Nephron progenitor cell (in vitro differentiated cells): ENCODE measurements around the gene PXK.
A peak's percentile ranks its signal among the peaks of the same experiment; 100 is the strongest.

Experiments
- DNase-seq: peaks from one replicate; pipeline ENCODE4 v3.0.0; 2021
- H3K27ac Mint-ChIP-seq: 2 replicates; pipeline ENCODE4 v1.8.0; 2021; ENCODE audit warnings: mild to moderate bottlenecking, moderate library complexity, mixed read lengths
- H3K27me3 Mint-ChIP-seq: 2 replicates; pipeline ENCODE4 v1.8.0; 2021; ENCODE audit warnings: mild to moderate bottlenecking, low read depth, mixed read lengths; ENCODE audit not compliant: poor library complexity
- H3K36me3 Mint-ChIP-seq: 2 replicates; pipeline ENCODE4 v1.8.0; 2021; ENCODE audit warnings: low read depth, mixed read lengths
- H3K4me1 Mint-ChIP-seq: 2 replicates; pipeline ENCODE4 v1.8.0; 2021; ENCODE audit warnings: mixed read lengths
- H3K4me3 Mint-ChIP-seq: 2 replicates; pipeline ENCODE4 v1.8.0; 2021; ENCODE audit warnings: mild to moderate bottlenecking, moderate library complexity, mixed read lengths
- H3K9me3 Mint-ChIP-seq: 2 replicates; pipeline ENCODE4 v1.8.0; 2021; ENCODE audit warnings: mild to moderate bottlenecking, moderate library complexity, mixed read lengths
- CTCF ChIP-seq: fragments of 200-600 bp; sonication (generic); IDR thresholded peaks from 2 replicates; pipeline ENCODE4 v1.5.0; 2021; ENCODE audit warnings: antibody characterized with exemption

The PXK gene

GRCh38 chr3:58299075-58299474 lies 33.6 kb upstream of the PXK start:
- no peak for TF ChIP-seq CTCF
- Mint-ChIP-seq H3K4me3 (no peak overlapping the region), H3K27ac (no peak overlapping the region), H3K9me3 (peaks cover 17% of the 10 kb centered on the region), H3K36me3 (peaks cover 7% of the 10 kb centered on the region), H3K4me1 (no peaks in the 10 kb centered on the region), H3K27me3 (peaks cover 41% of the 10 kb centered on the region)
- DNase-seq: no peak

- peaks cover 4% of the 10 kb centered on the region for H3K36me3 Mint-ChIP-seq
- DNase-seq: no peak
- TF ChIP-seq CTCF: peak; percentile 60
- no peak overlapping the region for H3K27ac Mint-ChIP-seq
- peaks cover 43% of the 10 kb centered on the region for H3K27me3 Mint-ChIP-seq
- no peak overlapping the region for H3K4me3 Mint-ChIP-seq
- H3K9me3 Mint-ChIP-seq: peaks cover 11% of the 10 kb centered on the region
- H3K4me1 Mint-ChIP-seq: no peaks in the 10 kb centered on the region
Observed at GRCh38 chr3:58299839-58300516, 32.7 kb upstream of the PXK start.

GRCh38 chr3:58305882-58306711 lies 26.6 kb upstream of the PXK start, which contains the start of the genes HTD2 and RPP14:
Gene HTD2, plus strand, starts transcription at chr3:58306520. Its CDS starts 11,094 bp downstream, at chr3:58317614.
Gene RPP14, plus strand, starts transcription at chr3:58306245. Its CDS starts 4,085 bp downstream, at chr3:58310330.
- Mint-ChIP-seq H3K4me3 (peak within 1 kb of the TSS; percentile 97), H3K4me1 (peaks cover 27% of the 10 kb centered on the region)

GRCh38 chr3:58307639-58308215 lies 25.0 kb upstream of the PXK start:
- DNase-seq: peak; percentile 15
- H3K27me3 Mint-ChIP-seq: peaks cover 16% of the 10 kb centered on the region
- no peaks in the 10 kb centered on the region for H3K9me3 Mint-ChIP-seq
- TF ChIP-seq CTCF: peak; percentile 44
- no peak overlapping the region for H3K27ac Mint-ChIP-seq
- H3K4me3 Mint-ChIP-seq: peak overlapping the region; percentile 97
- H3K4me1 Mint-ChIP-seq: peaks cover 27% of the 10 kb centered on the region
- peaks cover 26% of the 10 kb centered on the region for H3K36me3 Mint-ChIP-seq

More at GRCh38 chr3:58305882-58306711, 26.6 kb upstream of the PXK start, which contains the start of the genes HTD2 and RPP14:
- Mint-ChIP-seq H3K36me3 (peaks cover 11% of the 10 kb centered on the region), H3K27ac (peak within 1 kb of the TSS; percentile 100), H3K9me3 (peaks cover 10% of the 10 kb centered on the region), H3K27me3 (peaks cover 31% of the 10 kb centered on the region)
- TF ChIP-seq CTCF: peak; percentile 95
- peak; percentile 97 for DNase-seq

GRCh38 chr3:58308728-58309127 lies 24.0 kb upstream of the PXK start:
- TF ChIP-seq CTCF: no peak
- Mint-ChIP-seq H3K36me3 (peaks cover 36% of the 10 kb centered on the region), H3K4me3 (peak overlapping the region; percentile 30), H3K27me3 (peaks cover 8% of the 10 kb centered on the region), H3K9me3 (no peaks in the 10 kb centered on the region), H3K4me1 (peaks cover 27% of the 10 kb centered on the region), H3K27ac (peak overlapping the region; percentile 88)
- no peak for DNase-seq
